GM23248 (cell line): ENCODE data around the gene HHEX.

Experiments used
- EZH2 ChIP-seq: fragments of 200-600 bp; sonication (generic); IDR thresholded peaks from 2 replicates; pipeline ENCODE4 v1.6.1; 2018; ENCODE audit warnings: antibody characterized with exemption, mild to moderate bottlenecking; ENCODE audit not compliant: insufficient read depth, poor library complexity, severe bottlenecking
- EZH2phosphoT487 ChIP-seq: fragments of 200-600 bp; sonication (generic); IDR thresholded peaks from 2 replicates; pipeline ENCODE4 v1.6.1; 2018; ENCODE audit warnings: antibody characterized with exemption, moderate library complexity, mild to moderate bottlenecking, low read depth; ENCODE audit not compliant: insufficient read depth

- TF ChIP-seq EZH2phosphoT487 (no peak), EZH2 (no peak)
Measured at GRCh38 chr10:92742331-92743228, 52.8 kb downstream of the HHEX start.
